Lower leg skin (tissue), 3 donors: ENCODE results near the gene TRAF7.

ENCODE experiments used
- POLR2A ChIP-seq, 2 donors: fragments of 450-650 bp; IDR thresholded peaks; one replicate each; pipeline ENCODE4 v1.6.1; 2016 to 2017; ENCODE audit warnings: antibody characterized with exemption in 2 of 2, mild to moderate bottlenecking in 1 of 2, moderate library complexity in 1 of 2
- TF ChIP-seq, protein P1 (sequence below), 3 donors: fragments of 450-650 bp; IDR thresholded peaks; one replicate each; pipeline ENCODE4 v1.5.1; 2016; ENCODE audit warnings: antibody characterized with exemption in 3 of 3, mild to moderate bottlenecking in 3 of 3, moderate library complexity in 2 of 3

DNA sequence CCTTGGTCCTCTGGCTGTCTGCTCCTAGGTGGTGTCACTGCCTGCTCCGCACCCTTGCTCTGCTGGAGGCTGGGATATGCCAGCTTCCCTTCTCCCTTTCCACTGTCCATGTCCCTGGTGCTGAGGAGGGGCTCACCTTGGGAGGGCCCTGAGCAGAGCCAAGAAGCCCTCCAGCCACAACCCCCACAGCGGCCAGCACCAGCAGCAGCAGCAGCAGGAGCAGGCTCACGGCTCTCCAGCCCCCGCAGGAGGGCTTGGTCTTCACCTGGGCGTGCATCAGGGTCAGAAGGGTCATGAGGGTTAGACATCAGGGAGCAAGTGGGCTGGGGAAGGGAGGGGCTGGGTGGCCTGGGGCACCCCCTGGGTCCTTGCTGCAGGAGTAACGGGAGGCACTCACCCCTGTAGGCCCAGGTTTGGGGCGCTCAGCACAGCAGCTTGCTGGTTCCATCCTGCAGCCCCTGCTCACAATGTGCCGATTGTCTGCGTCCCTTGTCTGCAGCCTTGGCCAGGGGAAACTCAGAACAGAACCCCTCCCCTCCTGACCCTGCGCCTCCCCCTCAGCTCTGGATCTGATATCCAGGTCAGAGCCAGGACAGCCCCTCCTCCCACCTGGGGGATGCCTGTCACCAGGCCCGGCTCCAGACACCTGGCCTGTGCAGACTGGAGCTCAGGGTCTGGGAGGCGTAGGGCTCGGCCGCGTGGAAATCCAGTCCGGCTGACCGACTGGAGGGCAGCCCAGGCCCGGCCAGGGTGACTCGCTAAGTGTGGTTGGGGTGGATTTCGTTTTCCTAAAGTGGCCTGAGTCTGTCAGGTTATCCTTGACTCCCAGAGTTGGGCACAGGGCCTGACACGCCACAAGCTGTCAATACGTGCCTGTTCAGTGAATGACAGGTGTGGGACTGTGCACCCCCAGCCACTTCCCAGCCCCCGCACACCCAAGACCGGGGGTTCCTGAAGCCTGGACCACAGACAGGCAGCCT, 55.1 kb downstream of the TRAF7 start, which contains the start of gene BRICD5:
- TF ChIP-seq, protein P1, sequence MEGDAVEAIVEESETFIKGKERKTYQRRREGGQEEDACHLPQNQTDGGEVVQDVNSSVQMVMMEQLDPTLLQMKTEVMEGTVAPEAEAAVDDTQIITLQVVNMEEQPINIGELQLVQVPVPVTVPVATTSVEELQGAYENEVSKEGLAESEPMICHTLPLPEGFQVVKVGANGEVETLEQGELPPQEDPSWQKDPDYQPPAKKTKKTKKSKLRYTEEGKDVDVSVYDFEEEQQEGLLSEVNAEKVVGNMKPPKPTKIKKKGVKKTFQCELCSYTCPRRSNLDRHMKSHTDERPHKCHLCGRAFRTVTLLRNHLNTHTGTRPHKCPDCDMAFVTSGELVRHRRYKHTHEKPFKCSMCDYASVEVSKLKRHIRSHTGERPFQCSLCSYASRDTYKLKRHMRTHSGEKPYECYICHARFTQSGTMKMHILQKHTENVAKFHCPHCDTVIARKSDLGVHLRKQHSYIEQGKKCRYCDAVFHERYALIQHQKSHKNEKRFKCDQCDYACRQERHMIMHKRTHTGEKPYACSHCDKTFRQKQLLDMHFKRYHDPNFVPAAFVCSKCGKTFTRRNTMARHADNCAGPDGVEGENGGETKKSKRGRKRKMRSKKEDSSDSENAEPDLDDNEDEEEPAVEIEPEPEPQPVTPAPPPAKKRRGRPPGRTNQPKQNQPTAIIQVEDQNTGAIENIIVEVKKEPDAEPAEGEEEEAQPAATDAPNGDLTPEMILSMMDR (IDR thresholded peaks at IDR 0.05), result no peak
- TF ChIP-seq POLR2A (IDR thresholded peaks at IDR 0.05), result no peak
